ENCODE data around the gene NBPF20.
"Not testable (repeated sequence)": the region's sequence is repeated elsewhere in the genome, so short reads cannot be mapped to it uniquely, and the experiment has no call there.

The NBPF20 gene, protein sequence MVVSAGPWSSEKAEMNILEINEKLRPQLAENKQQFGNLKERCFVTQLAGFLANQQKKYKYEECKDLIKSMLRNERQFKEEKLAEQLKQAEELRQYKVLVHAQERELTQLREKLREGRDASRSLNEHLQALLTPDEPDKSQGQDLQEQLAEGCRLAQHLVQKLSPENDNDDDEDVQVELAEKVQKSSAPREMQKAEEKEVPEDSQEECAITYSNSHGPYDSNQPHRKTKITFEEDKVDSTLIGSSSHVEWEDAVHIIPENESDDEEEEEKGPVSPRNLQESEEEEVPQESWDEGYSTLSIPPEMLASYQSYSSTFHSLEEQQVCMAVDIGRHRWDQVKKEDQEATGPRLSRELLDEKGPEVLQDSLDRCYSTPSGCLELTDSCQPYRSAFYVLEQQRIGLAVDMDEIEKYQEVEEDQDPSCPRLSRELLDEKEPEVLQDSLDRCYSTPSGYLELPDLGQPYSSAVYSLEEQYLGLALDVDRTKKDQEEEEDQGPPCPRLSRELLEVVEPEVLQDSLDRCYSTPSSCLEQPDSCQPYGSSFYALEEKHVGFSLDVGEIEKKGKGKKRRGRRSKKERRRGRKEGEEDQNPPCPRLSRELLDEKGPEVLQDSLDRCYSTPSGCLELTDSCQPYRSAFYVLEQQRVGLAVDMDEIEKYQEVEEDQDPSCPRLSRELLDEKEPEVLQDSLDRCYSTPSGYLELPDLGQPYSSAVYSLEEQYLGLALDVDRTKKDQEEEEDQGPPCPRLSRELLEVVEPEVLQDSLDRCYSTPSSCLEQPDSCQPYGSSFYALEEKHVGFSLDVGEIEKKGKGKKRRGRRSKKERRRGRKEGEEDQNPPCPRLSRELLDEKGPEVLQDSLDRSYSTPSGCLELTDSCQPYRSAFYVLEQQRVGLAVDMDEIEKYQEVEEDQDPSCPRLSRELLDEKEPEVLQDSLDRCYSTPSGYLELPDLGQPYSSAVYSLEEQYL (N-terminal part only)

GRCh38 chr1:145425436-145426029 lies at the start of gene NBPF20:
Gene NBPF20 (minus strand): TSS chr1:145425603. CDS start chr1:145405272, 20,331 bp downstream.
- CTCF ChIA-PET = no interaction called here
- TF ChIP-seq FOXA1 (IDR thresholded peaks at IDR 0.05) (no peak), L3MBTL2 (conservative IDR thresholded peaks at IDR 0.05) (peak; percentile 65)

DNA sequence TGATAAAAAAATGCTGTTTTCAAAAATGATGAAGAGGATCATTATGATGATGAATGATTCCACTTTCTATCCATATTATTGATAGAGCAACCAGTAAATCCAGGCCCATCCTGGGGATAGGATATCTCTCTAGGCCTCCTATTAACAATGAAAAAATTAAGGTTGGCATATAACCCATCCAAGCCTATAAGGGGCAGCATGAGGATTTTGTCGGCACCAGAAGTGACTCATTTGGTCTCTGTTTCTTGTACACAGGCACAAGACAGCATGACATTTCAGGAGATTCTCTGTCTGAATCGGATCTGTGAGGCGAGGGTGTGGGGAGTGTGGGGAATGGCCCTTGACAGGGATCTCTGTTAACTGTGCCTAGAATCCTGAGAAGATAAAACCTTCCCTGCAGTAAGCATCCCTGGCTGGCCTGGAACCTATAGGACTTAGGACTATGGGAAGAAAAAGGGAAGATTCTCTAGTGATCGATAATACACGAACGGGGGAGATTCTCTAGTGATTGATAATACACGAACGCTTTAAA lies 49.5 kb upstream of the NBPF20 start:
- DNase-seq (ENCODE audit: extremely low spot score); CTCF ChIA-PET; POLR2A ChIA-PET: not testable (repeated sequence)

More at GRCh38 chr1:145425436-145426029, at the start of gene NBPF20:
- DNase-seq (ENCODE audit: extremely low spot score) = peak; percentile 90
- POLR2A ChIA-PET = no interaction called here

DNA sequence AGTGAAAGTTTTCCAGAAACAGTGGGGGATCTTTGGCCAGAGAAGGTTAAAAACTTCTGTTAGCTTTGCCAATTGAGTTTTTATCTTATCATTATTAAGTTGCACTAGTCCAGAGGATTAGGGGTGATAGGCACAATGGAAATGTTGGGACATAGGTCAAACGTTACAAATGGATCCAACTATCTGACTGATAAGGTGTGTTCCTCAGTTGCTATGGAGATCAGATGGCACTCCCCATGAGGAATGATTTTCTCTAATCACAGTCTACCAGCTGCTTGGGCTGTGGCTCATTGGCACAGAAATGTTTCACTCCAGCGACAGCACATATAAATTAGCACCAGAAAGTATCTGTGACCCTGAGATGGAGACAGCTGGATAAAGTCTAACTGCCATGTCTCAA lies 47.3 kb upstream of the NBPF20 start:
- DNase-seq (ENCODE audit: extremely low spot score); POLR2A ChIA-PET; CTCF ChIA-PET: not testable (repeated sequence)

- DNase-seq (ENCODE audit: extremely low spot score); POLR2A ChIA-PET; CTCF ChIA-PET: not testable (repeated sequence)
Observed at GRCh38 chr1:145471365-145471764, 46.0 kb upstream of the NBPF20 start.

GRCh38 chr1:145465405-145466144 lies 40.2 kb upstream of the NBPF20 start:
- peak; percentile 77 for TF ChIP-seq ELF4 (IDR thresholded peaks at IDR 0.05)
- DNase-seq (ENCODE audit: extremely low spot score) = peak; percentile 4
- POLR2A ChIA-PET = interaction anchor here (0.9 to 1.0 kb wide), 2 partner anchors 185 to 498 kb away, joined by 3 to 5 read pairs; no protein-coding TSS in a partner anchor
- CTCF ChIA-PET = not testable (repeated sequence)

GRCh38 chr1:145464708-145465336 lies 39.4 kb upstream of the NBPF20 start:
- CTCF ChIA-PET; DNase-seq (ENCODE audit: extremely low spot score): not testable (repeated sequence)
- POLR2A ChIA-PET = interaction anchor here (0.9 to 1.0 kb wide), 2 partner anchors 184 to 499 kb away, joined by 3 to 5 read pairs; no protein-coding TSS in a partner anchor

DNA sequence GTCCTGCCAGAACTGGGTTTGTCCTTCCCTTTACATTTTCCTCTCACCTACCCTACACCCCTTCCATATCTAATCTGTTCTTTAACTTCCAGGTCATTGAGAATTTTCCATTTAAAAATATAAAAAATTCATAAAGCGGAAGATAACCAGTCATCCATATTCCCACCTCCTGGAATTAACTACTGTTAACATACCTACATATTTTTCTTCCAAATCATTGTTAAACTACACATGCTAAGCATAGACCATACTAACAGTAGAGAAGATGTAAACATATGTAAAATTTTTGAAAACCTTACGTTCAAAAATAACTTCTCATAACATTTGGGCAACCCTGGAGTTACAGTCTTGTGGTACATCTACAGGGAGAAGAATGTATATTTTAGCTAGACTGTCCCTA lies 38.6 kb upstream of the NBPF20 start:
- POLR2A ChIA-PET; CTCF ChIA-PET; DNase-seq (ENCODE audit: extremely low spot score): not testable (repeated sequence)

GRCh38 chr1:145460684-145461083 lies 35.3 kb upstream of the NBPF20 start:
- POLR2A ChIA-PET; DNase-seq (ENCODE audit: extremely low spot score): not testable (repeated sequence)

DNA sequence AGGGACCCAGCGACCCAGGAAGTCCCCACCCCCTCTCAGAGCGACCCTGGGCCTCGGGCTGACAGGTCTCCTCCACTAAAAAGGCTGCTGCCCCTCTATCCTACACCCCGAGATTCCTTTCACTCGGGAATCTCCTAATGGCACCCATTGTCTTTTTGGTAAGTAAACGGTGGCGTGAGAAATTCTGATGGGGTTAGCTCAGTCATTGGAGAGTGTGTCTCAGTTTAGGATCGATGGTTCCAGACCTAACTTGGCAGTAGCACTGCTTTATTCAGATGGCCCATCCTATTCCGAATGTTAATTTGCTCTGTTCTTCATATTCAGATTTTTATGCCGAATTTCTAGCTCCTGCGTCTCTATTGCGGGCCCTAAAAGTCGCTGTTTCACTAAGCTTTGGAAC lies 34.6 kb upstream of the NBPF20 start:
- CTCF ChIA-PET; POLR2A ChIA-PET; DNase-seq (ENCODE audit: extremely low spot score): not testable (repeated sequence)

More at GRCh38 chr1:145460684-145461083, 35.3 kb upstream of the NBPF20 start:
- CTCF ChIA-PET = not testable (repeated sequence)

DNA sequence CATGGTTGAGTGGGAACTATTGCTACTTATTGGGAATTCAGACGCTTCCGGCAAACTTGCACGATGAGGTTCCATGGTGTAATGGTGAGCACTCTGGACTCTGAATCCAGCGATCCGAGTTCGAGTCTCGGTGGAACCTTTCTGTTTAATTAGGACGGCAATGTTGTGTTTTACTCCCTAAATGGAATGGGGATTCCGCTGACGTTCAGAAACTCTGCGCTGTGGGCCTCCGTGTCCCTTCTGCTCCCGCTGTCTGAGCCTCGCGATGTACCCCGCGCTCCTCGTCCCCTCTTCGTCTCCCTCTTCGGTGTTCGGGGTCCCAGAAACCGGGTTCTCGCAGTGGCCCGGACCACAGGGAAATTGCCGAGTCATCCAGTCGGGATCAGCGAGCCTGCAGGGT lies 34.2 kb upstream of the NBPF20 start:
- POLR2A ChIA-PET; CTCF ChIA-PET; DNase-seq (ENCODE audit: extremely low spot score): not testable (repeated sequence)

DNA sequence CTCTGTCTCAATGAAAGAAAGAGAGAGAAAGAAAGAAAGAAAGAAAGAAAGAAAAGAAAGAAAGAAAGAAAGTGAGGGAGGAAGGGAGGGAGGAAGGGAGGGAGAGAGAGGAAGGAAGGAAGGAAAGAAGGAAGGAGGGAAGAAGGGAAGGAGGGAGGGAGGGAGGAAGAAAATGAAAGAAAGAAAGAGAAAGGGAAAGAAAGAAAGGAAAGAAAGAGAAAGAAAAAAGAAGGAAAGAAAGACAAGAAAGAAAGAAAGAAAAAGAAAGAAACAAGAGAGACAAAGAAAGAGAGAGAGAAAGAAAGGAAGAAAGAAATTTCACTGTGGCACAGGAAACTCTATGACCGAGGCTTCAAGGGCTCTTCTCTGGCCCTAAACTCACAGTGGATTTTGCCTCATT lies 33.7 kb upstream of the NBPF20 start:
- CTCF ChIA-PET; DNase-seq (ENCODE audit: extremely low spot score); POLR2A ChIA-PET: not testable (repeated sequence)

GRCh38 chr1:145454824-145455177 lies 29.4 kb upstream of the NBPF20 start:
- CTCF ChIA-PET; POLR2A ChIA-PET; DNase-seq (ENCODE audit: extremely low spot score): not testable (repeated sequence)

GRCh38 chr1:145453873-145454823 lies 28.7 kb upstream of the NBPF20 start:
- DNase-seq (ENCODE audit: extremely low spot score); CTCF ChIA-PET; POLR2A ChIA-PET: not testable (repeated sequence)

DNA sequence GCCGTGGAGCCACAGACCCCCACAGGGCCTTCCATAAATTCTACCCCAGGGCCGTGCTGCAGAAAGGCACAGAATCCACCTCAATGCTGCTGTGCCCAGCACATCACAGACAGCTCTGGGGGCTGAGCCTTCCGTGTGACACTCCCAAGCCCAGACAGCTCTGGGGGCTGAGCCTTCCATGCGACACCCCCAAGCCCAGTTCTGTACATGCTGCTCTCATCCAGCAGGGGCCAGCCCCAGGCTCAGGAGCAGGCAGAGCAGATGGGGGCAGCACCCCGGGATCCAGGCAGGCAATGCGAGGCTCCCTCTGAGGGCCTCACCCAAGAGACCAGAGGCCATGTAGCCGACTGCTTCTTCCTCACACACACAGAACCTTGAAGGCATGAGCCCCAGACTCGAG lies 27.1 kb upstream of the NBPF20 start:
- DNase-seq (ENCODE audit: extremely low spot score); POLR2A ChIA-PET; CTCF ChIA-PET: not testable (repeated sequence)

GRCh38 chr1:145451914-145452313 lies 26.5 kb upstream of the NBPF20 start:
- CTCF ChIA-PET; POLR2A ChIA-PET; DNase-seq (ENCODE audit: extremely low spot score): not testable (repeated sequence)

DNA sequence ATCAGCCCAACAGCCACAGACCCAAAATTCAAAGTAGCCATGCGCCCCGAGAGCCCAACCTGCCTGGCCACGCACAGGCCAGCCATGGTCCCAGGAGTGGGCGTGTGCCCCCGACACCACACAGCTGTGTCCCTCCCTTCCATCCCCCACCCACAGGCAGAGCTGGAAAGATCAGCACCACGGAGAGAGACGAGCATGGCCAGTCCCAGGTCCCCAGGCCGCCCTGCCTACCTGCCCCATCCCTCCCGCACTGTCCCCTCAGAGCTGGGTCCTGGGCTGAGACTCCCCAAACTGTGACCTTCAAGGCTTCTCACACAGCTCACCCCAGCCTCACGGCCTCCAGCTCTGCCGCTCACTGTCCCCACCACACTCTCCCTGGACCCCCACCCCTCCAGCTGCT lies 19.8 kb upstream of the NBPF20 start:
- POLR2A ChIA-PET; DNase-seq (ENCODE audit: extremely low spot score); CTCF ChIA-PET: not testable (repeated sequence)
